HG03342 (cell line): Measurements from ENCODE around the gene MRPS18C.

Experiments used
- ATAC-seq: cut with Tn5 transposase; IDR thresholded peaks from one replicate; pipeline ENCODE4 v1.9.1; 2021; ENCODE audit warnings: mild to moderate bottlenecking, moderate library complexity; ENCODE audit not compliant: unreplicated experiment

The MRPS18C gene

GRCh38 chr4:83455281-83456183 is at the start of gene MRPS18C, which contains the start of gene HELQ:
Gene MRPS18C, plus strand, starts transcription at chr4:83456058. Its CDS starts 20 bp downstream, at chr4:83456078.
Gene HELQ, minus strand, starts transcription at chr4:83455823. Its CDS starts 130 bp downstream, at chr4:83455693.
- ATAC-seq: peak; percentile 95

DNA sequence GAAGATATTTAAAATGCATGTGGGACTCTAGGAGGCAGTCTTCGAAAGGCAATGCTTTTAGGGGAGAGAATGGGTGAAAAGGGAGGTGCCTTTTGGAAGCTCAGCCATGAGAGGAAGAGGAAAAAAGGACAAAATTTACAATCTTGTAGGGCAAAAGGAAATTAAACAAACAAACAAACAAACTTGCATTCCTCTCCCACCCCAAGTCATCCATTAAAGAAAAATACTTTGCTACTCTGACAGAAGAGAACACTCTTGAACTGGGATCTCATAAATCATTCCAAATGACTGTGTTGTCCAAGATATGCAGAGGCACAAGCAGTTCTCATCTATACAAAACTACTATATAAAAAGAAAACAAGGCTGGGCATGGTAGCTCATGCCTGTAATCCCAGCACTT is 47.0 kb upstream of the MRPS18C start:
- ATAC-seq: no peak

DNA sequence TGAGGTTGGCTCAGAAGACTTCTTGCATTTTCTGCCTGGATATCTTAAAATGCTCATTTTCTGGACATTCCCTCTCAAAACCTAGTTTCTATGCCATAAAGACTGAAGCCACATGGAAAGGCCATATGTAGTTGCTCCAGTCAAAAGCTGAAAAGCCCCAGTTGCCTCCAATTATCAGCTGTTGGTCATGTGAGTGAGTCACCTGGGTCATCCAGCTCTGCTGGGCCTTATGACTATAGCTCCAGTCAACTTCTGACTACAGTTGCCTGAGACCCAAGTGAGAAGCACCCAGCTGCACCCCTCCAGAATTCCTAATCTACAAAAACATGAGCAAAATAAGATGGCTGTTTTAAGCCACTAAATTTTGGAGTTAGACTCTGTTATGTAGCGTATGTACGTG is 42.2 kb upstream of the MRPS18C start:
- ATAC-seq: no peak

GRCh38 chr4:83417566-83417965 is 38.3 kb upstream of the MRPS18C start:
- ATAC-seq: no peak

DNA sequence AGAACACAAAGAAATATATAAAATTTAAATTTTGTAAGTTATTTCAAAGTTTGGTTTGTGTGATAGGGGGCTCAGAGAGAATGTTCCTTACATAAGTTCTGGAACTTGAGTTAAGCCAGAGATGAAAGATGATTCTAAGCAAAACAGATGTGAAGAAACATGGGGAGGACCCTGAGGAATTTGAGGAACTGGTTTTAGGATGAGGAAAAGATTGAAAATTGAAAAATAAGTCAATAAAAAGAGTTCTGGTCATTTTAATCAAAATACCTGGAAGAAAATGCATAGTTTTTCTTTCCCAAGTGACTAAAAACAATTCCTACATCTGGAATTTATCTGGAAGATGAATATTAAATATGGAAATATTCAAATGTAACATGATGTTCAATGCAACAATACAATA is 37.6 kb upstream of the MRPS18C start:
- no peak for ATAC-seq

DNA sequence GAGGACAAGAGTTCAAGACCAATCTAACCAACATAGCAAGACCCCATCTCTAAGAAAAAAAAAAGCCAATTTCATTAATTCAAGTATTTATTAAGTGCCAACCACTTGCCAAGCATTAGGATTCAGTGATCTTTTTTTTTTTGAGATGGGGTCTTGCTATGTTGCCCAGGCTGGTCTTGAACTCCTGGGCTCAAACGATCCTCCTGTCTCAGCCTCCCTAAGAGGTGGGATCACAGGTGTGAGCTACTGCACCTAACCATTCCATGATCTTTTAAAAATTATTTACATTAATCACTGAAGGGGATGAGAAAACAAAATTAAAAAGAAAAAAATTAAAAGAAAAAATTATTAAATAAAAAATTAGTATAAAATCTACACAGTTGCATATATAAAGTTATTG is 24.7 kb upstream of the MRPS18C start:
- no peak for ATAC-seq

DNA sequence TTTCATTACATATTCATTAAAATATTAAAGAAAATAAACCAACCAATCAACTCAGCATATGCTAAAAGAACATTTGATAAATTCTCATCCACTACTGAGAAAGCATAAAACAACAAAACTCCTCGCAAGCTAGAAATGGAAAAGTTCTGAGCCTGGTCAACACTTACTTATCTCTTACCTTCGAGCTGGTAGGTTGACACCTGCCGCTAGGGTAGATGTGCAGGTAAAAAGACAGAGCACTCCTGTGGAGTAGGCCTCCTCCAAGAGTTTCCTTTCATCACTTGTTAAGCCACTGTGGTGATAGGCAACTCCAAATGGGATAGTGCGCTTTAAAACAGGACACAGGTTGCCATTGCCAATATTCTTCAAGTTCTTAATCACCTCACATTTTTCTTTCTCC is 19.2 kb upstream of the MRPS18C start:
- ATAC-seq: no peak

- no peak for ATAC-seq
Measured at GRCh38 chr4:83438719-83439118, 17.1 kb upstream of the MRPS18C start.

GRCh38 chr4:83440148-83440814 is 15.6 kb upstream of the MRPS18C start:
- ATAC-seq: no peak

GRCh38 chr4:83440899-83441298 is 15.0 kb upstream of the MRPS18C start:
- ATAC-seq: no peak

- ATAC-seq: no peak
Measured at GRCh38 chr4:83449009-83449408, 6.8 kb upstream of the MRPS18C start.

GRCh38 chr4:83454686-83455085 is 1.2 kb upstream of the MRPS18C start:
- ATAC-seq: no peak

DNA sequence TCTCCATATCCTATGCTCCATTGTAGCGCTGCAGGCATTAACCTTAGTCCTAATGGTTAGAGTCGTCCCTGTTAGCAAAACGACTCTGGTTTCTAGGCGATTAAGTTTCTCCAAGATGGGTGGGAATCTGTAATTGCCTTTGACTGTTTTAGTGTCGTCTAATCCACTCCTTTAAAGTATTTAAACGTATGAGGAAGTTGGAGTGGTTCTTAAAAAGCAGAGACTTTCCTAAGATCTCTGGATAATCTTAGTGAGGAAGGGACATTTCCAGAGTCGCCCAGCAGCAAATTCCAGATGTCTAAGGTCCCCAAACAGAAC is 285 bp downstream of the MRPS18C start:
- ATAC-seq: no peak

- no peak for ATAC-seq
Measured at GRCh38 chr4:83473423-83473822, 17.6 kb downstream of the MRPS18C start.

DNA sequence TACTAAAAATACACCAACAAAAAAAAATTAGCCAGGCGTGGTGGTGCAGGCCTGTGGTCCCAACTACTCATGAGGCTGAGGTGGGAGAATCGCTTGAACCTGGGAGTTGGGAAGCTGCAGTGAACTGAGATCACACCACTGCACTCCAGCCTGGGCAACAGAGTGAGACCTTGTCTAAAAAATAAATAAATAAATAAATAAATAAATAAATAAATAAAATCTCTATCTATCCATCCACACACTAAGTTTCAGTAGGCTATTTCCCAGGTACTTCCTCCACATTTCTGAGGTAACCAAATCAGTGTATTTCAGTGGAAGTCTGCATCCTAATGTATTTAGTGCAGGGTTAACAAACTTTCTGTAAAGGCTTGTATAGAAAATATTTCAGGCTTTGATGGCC is 18.1 kb downstream of the MRPS18C start:
- ATAC-seq: no peak

DNA sequence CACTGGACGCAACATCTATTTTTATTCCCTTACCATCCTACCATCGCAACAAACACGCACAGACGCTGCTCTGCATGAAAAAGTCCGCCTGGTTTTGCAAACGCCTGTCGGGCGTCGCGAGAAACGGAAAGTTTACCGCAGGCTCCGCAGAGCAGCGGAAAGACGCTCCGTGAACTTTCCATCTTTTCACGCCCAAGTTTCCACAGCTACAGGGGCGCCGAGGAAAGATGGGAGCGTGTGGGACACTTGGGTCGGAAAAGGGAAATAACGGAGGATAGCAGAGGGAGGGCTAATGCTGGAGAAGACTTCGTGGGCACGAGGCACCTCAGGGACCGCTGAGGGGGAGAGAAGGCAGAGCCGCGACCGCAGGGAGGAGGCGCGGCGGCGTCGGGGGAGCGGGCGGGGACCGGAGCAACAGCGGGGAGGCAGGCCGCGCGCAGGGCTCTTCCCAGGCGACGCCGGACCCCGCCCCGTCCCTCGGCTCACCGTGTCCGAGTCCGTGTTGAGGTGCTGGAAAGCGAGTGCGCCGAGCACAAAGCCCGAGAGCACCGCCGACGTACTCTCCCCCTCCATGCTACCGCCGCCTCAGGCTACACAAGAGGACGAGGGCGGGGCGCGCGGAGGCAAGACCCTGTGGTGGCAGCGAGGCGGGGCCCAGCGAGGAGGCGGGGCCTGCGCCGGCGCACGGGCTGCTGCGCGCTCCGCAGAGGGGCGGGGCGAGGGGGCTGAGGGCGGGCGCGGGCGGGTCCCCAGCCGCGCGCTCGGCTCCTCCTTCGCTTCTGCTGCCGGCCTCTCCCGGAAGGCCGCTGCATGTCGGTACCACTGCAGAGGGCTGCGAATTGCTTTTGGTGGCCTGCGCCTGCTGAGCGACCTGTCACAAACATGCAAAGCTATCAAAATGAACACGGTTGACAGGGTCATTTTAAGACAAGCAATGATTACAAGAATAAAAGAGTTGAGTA is 28.9 kb downstream of the MRPS18C start, which contains the start of gene ABRAXAS1:
ABRAXAS1 (minus strand) TSS at position 601 of the 962 bp plus-strand sequence; CDS start at position 573, 28 bp downstream.
- ATAC-seq: peak; percentile 95

GRCh38 chr4:83486457-83487129 is 30.7 kb downstream of the MRPS18C start:
- ATAC-seq: no peak

GRCh38 chr4:83489711-83490326 is 34.0 kb downstream of the MRPS18C start:
- no peak for ATAC-seq

DNA sequence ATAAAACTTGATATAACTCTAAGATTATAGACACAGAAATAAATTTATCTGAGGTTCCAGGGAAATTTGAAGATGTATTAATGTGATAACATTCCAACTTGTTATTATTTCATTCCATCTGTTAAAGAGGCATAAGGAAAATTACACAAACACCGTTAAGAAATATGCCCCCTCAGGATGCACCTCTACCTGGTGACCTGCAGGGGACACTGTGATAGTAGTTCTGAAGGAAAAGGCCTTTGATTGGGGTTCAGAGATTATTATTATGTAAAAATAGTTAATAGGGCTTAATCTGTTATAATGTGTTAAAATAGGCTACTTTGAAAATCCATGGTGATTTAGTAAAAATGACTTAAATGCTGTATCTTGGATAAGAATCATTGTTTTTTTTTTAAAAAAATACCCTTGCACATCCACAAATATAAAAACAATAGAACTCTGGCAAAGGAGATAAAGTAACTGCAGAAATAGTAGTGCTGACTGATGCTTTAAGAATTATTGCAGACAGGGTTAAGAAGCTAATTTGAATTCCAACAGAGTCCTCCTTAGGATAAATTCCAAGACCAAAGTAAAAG is 35.1 kb downstream of the MRPS18C start:
- peak; percentile 81 for ATAC-seq
